HL-60 (cell line): ENCODE measurements around the gene MAB21L3.

Experiments
- DNase-seq, 2 experiments: peaks; one replicate each; pipeline ENCODE4 v3.0.0-alpha.2; 2010 to 2020; ENCODE audit warnings: low read depth in 1 of 2, low spot score in 1 of 2
- H3K27ac ChIP-seq: fragments of 250-450 bp; sonication (Bioruptor Pico); replicated peaks from 2 replicates; pipeline ENCODE4 v1.5.1; 2020; ENCODE audit warnings: mild to moderate bottlenecking, moderate library complexity
- H3K27me3 ChIP-seq: fragments of 250-450 bp; sonication (Bioruptor Pico); 2 replicates; pipeline ENCODE4 v1.5.1; 2021; ENCODE audit warnings: mild to moderate bottlenecking, moderate library complexity; ENCODE audit not compliant: insufficient read depth, poor library complexity, severe bottlenecking
- H3K4me3 ChIP-seq: replicated peaks from 2 replicates; pipeline ENCODE4 v1.5.1; 2011; ENCODE audit warnings: mild to moderate bottlenecking, control low read depth, low read length; ENCODE audit not compliant: insufficient read depth
- GABPA ChIP-seq: IDR thresholded peaks from 2 replicates; pipeline ENCODE4 v1.6.1; 2012; ENCODE audit warnings: low read depth
- POLR2AphosphoS5 ChIP-seq: IDR thresholded peaks from 2 replicates; pipeline ENCODE4 v1.6.1; 2012; ENCODE audit warnings: low read depth
- SPI1 ChIP-seq: IDR thresholded peaks from 2 replicates; pipeline ENCODE4 v1.6.1; 2012; ENCODE audit warnings: low read depth, mild to moderate bottlenecking, borderline replicate concordance
- TF ChIP-seq, protein P1 (sequence below): IDR thresholded peaks from 2 replicates; pipeline ENCODE4 v1.6.1; 2012; ENCODE audit warnings: low read depth; ENCODE audit not compliant: insufficient replicate concordance
- TF ChIP-seq, protein P2 (sequence below): IDR thresholded peaks from one replicate; pipeline ENCODE4 v1.5.1; 2011; ENCODE audit warnings: low read length, control low read depth, inconsistent platforms; ENCODE audit not compliant: insufficient read depth

The MAB21L3 gene

DNA sequence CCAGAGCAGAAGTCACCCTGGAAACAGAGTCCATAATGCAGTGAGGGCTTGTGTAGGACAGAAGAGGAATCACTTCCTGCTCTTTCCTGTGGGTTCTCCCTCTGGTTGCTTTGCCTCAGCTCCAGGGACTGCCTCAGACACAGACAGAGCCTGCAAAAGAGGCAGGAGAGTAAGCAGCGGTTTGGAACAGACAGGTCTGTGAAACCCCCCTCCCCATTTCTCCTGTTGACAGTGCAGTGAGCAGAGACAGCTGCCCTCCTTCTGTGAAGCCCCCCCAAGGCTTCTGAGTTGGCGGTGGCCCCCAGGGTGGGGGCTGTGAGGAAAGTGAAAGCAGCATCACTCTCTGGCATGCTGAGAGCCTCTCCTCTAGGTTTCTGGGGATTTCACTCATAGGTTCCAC is 53.0 kb downstream of the MAB21L3 start:
- no peaks in the 10 kb centered on the region for H3K27me3 ChIP-seq
- DNase-seq = no peak
- no peak overlapping the region for H3K4me3 ChIP-seq
- H3K27ac ChIP-seq = no peak overlapping the region
- TF ChIP-seq SPI1 (no peak), GABPA (no peak), POLR2AphosphoS5 (no peak)
- TF ChIP-seq, protein P1, sequence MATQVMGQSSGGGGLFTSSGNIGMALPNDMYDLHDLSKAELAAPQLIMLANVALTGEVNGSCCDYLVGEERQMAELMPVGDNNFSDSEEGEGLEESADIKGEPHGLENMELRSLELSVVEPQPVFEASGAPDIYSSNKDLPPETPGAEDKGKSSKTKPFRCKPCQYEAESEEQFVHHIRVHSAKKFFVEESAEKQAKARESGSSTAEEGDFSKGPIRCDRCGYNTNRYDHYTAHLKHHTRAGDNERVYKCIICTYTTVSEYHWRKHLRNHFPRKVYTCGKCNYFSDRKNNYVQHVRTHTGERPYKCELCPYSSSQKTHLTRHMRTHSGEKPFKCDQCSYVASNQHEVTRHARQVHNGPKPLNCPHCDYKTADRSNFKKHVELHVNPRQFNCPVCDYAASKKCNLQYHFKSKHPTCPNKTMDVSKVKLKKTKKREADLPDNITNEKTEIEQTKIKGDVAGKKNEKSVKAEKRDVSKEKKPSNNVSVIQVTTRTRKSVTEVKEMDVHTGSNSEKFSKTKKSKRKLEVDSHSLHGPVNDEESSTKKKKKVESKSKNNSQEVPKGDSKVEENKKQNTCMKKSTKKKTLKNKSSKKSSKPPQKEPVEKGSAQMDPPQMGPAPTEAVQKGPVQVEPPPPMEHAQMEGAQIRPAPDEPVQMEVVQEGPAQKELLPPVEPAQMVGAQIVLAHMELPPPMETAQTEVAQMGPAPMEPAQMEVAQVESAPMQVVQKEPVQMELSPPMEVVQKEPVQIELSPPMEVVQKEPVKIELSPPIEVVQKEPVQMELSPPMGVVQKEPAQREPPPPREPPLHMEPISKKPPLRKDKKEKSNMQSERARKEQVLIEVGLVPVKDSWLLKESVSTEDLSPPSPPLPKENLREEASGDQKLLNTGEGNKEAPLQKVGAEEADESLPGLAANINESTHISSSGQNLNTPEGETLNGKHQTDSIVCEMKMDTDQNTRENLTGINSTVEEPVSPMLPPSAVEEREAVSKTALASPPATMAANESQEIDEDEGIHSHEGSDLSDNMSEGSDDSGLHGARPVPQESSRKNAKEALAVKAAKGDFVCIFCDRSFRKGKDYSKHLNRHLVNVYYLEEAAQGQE = no peak
- TF ChIP-seq, protein P2, sequence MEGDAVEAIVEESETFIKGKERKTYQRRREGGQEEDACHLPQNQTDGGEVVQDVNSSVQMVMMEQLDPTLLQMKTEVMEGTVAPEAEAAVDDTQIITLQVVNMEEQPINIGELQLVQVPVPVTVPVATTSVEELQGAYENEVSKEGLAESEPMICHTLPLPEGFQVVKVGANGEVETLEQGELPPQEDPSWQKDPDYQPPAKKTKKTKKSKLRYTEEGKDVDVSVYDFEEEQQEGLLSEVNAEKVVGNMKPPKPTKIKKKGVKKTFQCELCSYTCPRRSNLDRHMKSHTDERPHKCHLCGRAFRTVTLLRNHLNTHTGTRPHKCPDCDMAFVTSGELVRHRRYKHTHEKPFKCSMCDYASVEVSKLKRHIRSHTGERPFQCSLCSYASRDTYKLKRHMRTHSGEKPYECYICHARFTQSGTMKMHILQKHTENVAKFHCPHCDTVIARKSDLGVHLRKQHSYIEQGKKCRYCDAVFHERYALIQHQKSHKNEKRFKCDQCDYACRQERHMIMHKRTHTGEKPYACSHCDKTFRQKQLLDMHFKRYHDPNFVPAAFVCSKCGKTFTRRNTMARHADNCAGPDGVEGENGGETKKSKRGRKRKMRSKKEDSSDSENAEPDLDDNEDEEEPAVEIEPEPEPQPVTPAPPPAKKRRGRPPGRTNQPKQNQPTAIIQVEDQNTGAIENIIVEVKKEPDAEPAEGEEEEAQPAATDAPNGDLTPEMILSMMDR = no peak

DNA sequence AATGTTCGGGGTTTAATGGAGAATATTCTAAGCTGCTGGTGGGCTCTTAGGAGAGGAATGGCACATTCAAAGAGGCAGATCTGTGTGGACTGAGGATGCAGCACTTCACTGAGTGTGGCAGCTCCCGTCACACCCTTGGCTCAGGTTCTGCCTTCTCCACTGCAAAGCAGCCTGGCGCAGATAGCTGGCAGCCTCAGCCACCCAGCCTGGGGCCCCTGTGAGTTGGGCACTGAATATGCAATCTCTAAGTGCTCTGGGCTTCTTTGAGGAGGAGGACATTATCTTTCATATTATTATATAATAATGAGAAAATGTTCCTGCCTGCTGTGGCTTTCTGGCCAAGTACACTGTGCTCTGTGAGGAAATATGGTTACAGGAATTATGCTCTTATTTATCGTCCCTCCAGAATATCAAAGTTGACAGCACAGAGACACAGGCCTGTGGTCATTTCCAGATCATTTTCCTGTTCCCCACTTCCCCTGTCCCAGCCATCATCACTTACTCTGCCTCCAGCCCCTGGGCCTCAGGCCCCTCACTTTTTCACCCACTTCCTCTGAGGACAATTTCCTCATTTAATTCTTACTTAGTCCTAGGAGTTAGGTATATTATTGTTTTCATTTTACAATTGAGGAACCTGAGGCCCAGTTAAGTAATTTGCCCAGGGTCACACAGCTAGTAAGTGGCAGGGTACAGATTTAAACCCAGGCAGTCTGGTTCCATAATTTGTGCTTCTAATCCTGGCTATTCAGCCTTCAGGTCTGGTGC is 53.6 kb downstream of the MAB21L3 start:
- H3K27me3 ChIP-seq = no peaks in the 10 kb centered on the region
- no peak overlapping the region for H3K4me3 ChIP-seq
- no peak overlapping the region for H3K27ac ChIP-seq
- TF ChIP-seq SPI1 = peak; percentile 74
- no peak for TF ChIP-seq POLR2AphosphoS5
- DNase-seq = peak in 1 of 2 experiments; percentile 47

DNA sequence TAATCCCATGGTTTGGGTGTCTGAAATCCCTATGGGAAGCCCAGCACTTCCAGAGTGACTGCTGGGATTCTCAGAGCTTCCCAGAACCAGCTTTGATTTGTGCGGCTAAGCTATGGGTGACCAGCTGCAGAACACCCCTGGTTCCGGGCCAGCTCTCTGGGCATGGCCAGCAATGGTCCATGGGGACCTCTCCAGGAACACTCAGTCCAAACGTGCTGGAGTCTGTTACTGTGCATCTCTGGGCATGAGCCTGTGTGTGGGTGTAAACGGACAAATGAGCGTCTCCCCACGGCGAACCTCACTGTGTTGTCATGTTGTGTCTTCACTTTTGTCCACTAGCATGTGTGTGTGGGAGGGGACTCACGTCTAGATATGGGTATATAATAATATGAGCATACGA is 54.4 kb downstream of the MAB21L3 start:
- H3K4me3 ChIP-seq = no peak overlapping the region
- DNase-seq = no peak
- no peaks in the 10 kb centered on the region for H3K27me3 ChIP-seq
- TF ChIP-seq SPI1 (no peak), POLR2AphosphoS5 (no peak), GABPA (no peak)
- TF ChIP-seq, protein P2 = no peak
- TF ChIP-seq, protein P1 = no peak
- H3K27ac ChIP-seq = no peak overlapping the region

DNA sequence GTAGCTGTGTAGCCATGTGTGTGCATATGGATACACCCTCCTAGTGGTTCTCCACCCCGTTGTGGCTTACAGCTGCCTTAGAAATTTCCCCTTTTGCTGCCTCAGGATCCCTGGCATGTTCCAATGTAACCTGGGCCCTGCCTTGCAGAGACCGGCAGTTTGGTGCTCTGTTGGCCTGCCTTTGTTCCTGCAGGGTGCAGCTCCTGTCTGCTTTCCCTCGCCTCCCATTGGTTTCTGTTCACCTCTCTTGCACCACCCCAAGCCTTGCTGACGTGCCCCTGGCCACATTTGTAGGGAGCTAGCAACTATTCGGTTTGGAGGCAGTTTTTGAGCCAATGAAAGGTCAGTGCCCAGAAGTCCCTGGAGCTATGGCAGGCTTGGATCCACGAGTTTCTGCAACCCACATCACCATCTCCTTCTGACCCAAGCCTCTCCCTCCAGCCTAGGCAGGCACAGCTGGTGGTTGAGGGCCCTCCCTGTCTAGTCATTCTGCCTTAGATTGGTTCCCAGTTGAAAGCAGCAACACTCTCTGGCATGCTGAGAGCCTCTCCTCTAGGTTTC is 54.9 kb downstream of the MAB21L3 start:
- Histone ChIP-seq H3K27ac (no peak overlapping the region), H3K4me3 (no peak overlapping the region), H3K27me3 (no peaks in the 10 kb centered on the region)
- TF ChIP-seq SPI1 = no peak
- no peak for TF ChIP-seq GABPA
- TF ChIP-seq, protein P2 = no peak
- TF ChIP-seq, protein P1 = no peak
- no peak for TF ChIP-seq POLR2AphosphoS5
- DNase-seq = peak in 1 of 2 experiments; percentile 41
